Bone marrow (tissue), 2 donors: ENCODE results near the gene HIBADH.
"Not testable (repeated sequence)": the region's sequence is repeated elsewhere in the genome, so short reads cannot be mapped to it uniquely, and the experiment has no call there.

ENCODE experiments used
- DNase-seq, 2 donors: peaks; one replicate each; lab custom pipeline; 2025; lab: John Stamatoyannopoulos, UW

The HIBADH gene

DNA sequence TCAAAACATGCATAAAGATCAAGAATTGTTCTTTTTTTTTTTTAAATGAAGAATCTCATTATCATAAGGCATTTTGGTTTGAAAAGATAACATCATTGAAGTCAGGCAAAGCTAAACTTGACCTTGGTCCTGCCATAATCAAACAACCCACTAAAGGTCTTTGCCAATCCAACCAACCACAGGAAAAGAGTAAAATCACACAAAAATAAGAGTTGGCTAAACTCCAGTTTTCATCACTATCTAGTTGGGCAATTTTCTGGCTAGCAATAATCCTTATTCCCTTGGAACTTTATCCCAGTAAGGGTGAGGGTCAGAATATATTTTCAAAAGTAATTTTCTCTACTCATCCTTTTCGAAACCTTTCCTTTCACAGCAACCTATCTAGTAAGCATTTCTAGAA lies 62.4 kb downstream of the HIBADH start:
- no peak for DNase-seq

DNA sequence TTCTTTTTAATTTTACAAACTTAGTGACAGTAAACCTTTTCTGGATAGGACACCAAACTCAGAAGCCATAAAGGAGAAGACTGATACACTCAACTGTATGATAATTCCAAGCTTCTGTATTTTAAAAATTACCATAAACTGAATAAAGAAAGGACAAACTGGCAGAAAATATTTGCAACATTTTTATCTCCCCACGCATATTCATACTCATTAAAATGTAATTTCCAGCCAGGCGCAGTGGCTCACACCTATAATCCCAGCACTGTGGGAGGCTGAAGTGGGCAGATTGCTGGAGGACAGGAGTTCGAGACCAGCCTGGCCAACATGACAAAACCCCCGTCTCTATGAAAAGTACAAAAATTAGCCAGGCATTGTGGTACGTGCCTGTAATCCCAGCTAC lies 67.7 kb downstream of the HIBADH start:
- no peak for DNase-seq

DNA sequence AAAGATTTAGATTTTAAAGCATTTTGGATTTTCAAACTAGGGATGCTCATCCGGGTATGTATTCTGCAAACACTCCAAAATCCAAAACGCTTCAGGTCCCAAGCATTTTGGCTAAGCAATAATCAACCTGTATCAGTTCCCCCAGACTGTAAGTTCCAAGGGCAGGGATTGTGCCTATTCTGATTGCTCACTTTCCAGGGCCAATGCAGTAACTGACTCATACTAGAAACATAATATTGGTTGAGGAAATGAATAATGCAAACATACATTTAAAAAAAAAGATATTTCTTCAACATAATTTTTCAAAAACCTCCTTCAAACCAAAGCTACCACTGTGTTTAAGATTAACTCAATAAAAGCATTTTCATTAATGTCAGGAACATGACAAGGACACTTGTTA lies 69.5 kb downstream of the HIBADH start:
- DNase-seq, result no peak

DNA sequence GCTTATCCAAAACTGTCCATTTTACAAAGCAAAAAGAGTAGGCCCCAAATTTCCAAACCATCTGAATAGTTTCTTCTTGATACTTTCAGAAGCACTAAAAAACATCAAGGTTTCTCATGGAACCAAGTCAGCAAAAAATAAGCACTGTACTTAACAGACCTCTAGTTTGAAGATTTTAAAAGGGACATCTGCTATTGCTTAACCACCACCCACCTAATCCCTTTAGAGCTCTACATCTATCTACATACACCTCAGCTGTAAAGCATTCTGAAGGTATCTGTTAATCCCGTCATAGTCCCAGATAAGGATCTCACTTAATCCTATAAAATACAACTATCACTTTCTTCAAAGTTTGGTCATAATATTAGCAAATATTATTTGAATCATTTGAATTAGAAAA lies 72.3 kb downstream of the HIBADH start:
- no peak for DNase-seq

DNA sequence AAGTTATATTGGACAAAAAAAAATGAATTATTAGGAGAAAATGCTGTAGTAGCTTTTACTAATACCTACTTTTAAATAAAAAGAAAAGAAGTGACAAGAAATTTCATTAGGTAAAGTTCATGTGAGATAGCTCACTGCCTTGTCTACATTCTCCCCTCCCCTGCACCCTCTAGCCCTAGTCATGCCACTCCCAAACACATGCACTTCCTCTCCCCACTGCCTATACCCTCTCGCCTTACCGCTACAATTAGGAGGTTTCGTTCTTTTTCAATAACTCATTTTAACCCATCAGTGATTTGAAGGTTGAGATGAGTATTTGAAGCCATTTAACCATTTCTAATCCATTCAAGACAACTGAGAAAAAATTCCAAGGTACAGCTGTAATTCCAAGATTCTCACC lies 75.3 kb downstream of the HIBADH start:
- no peak for DNase-seq

DNA sequence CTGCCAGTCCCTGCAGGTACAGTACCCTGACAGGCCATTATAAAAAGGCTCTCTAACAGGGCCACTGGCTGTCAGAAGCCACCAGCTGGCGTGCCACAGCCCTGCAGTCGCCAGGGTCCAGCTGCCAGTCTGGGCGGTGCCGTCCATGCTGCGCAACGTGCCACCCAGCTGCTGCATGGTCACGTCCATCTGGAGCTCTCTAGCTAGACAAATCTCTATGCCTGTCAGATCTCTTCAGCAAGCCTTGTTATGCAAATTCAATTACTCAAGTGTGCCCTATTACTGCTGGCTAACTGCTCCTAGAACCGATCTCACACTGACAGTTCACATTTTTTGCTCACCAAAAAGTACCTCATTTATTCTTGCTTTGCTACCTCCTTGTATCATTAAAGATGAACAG lies 75.9 kb downstream of the HIBADH start:
- no peak for DNase-seq

DNA sequence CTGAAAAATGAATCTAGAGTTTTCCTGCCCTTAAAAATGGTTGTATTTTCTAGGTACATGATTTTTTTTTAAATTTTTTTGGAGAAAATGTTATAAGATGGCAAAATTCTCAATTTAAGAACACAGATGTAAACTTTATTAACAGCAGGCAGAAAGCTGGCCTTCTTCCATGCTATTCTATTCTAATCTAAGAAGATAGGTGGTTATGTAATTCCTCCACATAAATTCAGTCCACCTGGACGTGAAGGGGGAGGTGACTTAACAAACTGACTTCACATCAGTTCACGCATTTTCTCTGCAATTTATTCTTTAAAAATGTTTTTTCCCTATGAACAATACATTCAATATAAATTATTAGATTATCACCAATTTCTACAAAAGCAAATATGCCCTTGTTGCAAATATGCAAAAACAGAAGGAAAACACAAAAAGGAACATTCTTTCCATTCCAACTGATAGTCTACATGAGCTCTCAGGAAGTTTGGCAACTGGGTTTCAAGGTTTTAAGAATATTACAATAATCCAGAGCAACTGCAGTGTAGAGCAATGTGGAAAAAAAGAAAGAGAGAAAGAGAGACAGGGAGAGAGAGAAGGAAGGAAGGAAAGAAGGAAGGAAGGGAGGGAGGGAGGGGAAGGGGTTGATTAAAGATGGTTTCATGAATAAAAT lies 76.8 kb downstream of the HIBADH start:
- DNase-seq, result no peak

DNA sequence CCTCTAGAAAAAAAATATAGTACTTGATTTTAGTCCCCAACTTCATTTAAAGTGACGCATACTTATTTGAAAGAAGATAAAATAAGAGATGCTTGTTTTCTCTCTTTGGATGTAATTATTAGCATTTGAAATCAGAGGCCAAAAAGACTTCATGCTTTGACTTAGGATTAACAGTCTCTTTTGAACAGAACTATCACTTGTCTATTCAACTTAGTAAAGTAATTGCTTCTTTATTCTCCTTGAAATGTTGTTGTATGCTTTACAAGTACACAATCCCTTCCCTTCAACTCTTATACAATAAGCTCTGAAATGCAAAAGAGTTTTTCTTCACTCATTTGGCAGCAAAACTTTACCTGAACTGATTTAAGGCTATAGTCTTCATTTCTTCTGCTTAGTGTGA lies 80.8 kb downstream of the HIBADH start:
- no peak for DNase-seq

DNA sequence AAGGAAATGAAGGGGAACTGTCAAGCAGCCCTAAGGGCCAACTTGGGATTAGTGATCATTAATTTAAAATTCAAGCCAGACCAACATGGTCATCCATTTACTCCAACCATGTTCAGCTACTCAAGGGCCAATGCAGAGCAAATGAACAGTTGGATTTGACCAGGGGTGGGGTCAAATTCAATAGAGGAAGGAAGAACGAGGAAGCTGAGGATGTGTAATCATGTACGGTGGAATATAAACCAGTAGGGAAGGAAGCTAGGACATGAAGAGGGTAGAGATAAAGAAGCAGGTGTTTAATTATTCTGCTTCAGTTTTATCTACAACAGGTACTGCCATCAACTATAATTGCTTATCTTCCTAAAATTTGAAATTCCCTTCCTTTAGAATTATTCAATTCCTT lies 81.6 kb downstream of the HIBADH start:
- no peak for DNase-seq

DNA sequence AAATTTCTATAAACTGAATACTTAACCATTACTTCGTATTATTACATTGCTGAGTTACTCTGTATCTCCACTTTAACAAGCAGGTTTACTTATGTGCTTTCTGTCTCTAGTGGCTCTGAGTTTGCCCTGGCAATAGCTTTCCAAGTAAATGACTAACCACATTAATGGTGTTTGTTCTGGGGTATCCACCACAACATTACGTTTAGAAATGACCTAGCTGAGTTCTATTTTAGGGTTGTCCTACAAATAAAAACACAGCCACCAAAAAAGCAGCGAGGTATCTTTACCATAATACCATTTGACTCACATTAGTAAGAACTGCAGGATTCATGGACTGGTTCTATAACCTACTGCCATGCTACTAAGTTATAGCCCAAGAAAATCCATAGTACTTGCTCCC lies 83.1 kb downstream of the HIBADH start:
- no peak for DNase-seq

DNA sequence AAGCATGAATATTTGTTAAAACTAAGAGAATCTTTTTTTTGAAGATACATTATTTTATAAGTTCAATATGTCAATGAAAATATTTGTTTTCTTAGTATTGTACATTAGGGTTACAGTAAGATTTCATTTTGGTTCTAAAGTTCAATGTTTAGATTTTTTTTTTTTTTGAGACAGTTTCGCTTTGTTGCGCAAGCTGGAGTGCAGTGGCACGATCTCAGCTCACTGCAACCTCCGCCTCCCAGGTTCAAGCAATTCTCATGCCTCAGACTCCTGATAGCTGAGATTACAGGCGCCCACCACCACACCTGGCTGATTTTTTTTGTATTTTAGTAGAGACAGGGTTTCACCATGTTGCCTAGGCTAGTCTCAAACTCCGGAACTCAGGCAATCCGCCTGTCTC lies 84.5 kb downstream of the HIBADH start:
- not testable (repeated sequence) for DNase-seq

DNA sequence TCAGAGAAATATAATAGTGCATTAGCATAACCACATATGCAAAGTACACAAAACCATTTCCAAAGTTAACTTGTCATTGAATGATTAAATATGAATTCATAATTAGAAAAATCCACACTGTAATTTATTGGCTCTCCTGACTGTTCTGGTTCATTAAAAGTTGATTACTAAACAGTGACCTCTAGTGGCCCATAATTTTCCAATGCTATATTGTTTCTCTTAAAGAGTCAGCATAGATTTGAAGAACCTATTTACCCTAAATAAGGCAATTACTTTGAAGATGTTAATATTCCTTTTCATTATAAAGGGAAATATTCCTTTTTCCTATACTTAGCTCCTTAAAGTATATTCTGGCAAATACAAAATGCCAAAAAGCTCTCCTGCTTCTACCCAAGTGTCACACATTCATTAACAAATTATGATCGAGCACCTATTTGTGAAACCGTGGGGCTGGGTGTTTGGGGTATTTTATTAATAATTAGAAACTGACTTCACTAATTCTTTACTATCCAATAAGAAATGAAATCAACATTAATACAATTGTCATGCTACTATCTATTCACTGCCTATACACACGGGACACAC lies 86.2 kb downstream of the HIBADH start:
- peak in 1 of 2 donors; percentile 53 for DNase-seq

DNA sequence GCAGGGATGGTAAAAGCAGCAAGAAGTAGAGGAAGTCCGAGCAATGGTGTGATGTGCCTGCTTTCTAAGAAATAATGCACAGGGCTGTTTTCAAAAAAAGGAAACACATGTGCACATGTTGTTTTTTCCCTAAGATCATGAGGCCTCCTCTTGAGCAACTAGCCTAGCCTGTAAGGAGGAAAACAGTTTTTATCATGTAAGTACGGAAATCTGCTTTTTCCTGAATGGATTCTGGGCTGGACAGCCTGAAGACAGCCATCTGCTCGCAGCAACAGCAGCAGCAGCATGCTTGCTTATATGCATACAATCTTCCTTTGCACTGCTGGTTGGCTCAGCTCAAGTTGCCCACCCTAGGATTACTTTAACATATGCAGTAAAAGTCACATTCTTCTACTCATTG lies 87.1 kb downstream of the HIBADH start:
- peak in 1 of 2 donors; percentile 28 for DNase-seq

DNA sequence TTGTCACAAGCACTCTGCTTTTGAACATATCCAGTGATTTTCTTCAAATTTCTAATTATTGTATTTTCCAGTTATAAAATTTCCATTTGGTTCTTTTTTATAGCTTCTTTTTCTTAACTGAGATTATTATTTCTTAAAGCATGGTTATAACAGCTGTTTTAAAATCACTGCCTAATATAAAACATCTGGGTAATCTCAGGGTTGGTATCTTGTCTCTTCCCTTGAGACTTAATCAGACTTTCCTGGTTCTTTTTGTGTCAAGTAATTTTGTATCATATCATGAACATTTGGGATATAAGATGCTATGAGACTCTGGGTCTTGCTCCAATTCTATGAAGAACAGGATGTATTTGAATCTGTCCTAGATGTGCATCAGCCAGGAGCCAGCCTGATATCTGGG lies 93.6 kb downstream of the HIBADH start:
- DNase-seq, result no peak

DNA sequence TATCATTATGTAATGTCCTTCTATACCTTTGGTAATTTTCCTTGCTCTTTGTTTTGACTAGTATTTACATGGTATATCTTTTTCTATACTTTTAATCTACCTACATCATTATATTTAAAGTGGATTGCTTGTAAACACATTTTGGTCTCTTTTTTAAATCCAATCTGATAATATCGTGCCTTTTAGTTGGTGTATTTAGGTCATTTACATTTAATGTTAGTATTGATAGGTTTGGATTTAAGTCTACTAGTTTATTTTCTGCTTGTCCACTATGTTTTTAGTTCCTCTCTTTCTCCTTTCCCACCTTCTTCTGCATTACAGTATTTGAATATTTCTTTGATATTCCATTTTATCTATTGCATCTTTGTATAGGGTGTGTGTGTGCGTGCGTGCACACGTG lies 95.4 kb downstream of the HIBADH start:
- no peak for DNase-seq

DNA sequence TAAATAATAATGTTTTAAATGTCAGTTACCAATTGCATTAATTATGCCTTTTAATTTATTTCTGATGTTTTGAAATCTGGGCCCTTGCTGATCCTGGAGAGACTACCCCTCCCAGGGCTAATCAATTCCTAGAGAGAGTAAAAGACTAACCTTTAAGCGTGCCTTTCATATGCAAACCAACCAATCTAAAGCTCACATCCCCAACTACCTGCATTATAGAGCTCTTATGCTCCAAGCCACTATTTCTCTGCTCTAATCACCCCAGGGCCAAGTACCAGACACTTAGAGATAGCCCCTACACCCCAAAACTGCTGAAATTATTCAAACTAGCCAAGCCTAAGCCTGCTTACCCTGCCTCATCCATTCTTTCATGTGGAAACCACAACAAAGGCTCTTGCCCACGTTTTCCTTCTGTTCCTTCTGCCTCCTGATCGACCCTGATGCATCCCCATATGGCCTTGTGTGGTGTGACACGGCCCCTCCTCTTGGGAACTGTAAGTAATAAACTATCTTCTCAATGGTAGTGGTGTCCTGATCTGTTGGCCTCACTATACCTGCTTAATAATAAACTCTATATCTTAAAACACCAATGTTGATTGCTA lies 97.7 kb downstream of the HIBADH start:
- no peak for DNase-seq

DNA sequence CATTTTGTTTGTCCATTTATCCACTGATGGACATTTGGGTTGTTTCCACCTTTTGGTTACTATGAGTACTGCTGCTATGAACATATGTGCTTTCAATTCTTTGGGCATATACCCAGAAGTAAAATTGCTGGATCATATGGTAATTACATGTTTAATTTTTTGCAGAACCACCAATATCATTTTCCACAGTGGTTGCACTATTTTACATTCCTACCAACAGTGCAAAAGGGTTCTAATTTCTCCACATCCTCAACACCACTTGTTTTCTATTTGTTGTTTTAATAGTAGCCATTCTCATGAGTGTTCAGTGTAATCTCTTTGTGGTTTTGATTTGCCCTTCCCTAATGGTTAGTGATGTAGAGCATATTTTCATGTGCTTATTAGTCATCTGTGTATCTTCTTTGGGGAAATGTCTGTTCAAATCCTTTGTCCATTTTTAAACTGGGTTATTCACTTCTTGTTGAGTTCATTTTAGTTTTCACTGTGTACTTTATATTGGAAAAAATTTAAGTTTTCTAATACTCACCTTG lies 101.9 kb downstream of the HIBADH start:
- DNase-seq, result no peak

DNA sequence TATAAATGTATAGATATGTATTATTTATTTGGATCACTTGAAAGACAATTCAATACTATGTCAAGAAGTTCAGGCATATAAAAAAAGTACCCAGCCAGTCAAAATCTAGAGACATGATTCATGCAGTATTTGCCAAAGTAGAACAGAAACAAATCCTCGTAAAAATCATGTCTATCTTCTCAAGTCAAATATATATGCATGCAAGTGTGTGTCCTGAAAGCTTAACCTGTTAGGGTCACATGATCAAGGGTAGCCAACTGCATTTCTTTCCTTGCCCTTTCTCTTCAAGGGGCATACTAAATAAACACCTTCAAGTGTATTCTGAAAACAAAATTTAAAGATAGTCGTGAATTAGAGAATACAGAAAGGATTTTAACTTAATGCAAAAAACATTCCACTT lies 107.0 kb downstream of the HIBADH start:
- no peak for DNase-seq

DNA sequence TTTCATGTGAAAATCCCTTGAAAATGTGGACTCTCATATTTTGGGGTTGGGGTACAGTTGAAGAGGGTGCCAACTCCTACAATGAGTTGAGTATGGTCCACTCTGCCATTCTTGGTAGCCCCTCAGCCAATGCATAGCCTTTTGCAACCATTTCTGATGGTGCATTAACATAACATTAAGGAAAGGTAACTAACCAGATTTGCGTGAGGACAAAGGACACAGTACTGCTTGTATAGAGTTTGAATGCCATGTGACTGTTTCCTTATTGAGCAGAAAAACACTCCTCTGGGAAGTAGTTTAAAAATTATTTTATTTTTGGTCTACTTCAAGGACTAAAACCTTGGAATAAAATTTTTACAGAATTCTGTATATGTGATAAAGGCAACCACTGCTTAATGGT lies 107.9 kb downstream of the HIBADH start:
- no peak for DNase-seq

DNA sequence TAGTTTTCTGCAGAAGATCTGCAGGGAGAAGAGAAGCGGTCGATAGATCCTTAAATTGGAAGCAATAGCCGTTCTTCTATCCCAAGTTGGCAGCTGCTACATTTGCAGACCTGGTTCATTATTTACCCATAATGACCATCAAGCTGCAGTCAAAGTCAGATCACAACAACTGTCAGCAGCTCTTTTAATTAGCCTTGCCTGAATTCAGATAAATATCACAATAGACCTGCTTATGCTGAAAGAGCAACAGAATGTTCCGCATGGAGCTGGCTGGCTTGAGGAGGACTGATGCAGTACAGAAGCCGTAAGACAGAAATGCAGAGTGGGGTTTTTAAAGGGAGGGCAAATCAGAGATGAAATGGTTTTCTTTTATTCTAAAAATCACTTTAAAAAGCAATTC lies 109.4 kb downstream of the HIBADH start:
- no peak for DNase-seq

DNA sequence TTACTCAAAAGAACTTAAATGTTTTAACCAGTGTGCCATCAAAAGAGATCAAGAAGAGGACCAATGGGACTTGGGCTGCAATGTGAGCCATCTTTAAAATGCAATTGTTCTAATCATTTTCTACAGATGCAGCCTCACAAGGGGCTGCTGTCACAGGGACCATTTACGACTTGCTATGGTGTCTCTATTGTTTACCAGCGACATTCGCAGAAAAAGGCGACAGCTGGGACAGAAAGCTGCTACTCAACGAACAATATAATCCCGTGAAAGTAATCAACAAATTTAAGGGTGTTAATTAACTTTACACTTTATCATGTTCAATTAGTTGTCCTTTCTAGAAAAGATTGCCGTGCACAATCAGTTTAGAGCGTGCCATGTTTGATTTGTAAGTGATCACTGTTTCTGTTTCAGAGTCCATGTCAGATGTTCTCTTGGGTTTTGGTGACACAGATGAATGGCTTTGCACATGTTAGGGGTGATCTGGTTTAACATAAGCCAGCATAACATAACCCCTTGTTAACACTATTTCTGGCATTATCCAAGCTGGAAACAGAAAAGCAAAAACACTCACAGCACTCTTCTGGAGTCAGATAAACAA lies 110.8 kb downstream of the HIBADH start:
- DNase-seq, result no peak

DNA sequence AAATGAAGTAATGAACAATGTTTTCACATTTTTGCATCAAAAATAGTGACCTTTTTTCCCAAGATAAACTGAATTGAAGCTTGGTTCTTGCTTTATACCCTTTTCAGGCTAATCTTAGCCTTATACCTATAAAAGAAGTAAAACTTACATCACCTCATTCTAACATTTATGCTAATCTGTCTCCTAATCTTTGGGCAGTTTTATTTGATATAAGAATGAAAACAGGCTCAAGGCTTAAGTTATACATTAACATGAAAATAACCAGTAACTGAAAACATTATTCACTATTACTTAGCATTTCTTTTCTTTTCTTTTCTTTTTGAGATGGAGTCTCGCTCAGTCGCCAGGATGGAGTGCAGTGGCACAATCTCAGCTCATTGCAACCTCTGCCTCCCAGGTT lies 113.1 kb downstream of the HIBADH start:
- DNase-seq, result no peak

DNA sequence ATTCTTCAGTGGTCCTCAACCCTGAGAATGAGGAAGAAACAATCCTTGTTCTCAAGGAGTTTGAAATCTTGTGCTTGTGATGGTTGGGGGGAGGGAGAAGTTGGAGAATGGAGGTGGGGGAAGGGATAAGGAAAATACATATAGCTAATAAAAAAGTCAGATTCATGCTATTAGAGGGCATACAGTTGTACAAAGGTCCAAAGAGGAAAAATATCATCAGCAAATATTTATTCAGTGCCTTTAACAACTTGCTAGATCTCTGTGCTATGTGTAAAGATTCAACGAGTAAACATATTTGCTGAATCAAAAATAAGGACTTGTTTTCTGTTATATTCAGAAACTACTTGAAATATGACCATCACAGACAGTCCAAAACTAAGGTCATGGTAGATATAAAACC lies 114.4 kb downstream of the HIBADH start:
- no peak for DNase-seq
